Activated T-cell treated with anti-CD3 and anti-CD28 coated beads, Interleukin-2, amount 50 U/mL, for 4 hours (primary cell): ENCODE data around the gene LRRC45. TPM values are rescaled to one million over a fixed set of nuclear protein-coding genes. Genes with fewer than 3 reads are reported as not detected.

Experiments
- ATAC-seq, 2 donors: fragments of 200-7000 bp; cut with Tn5 transposase; one replicate each; pipeline ENCODE4 v1.10.0; 2021
- DNase-seq: peaks from one replicate; pipeline ENCODE4 v3.0.0-alpha.2; 2020
- H3K27me3 Mint-ChIP-seq: one replicate; pipeline ENCODE4 v1.8.0; 2021; ENCODE audit warnings: low read depth, mixed read lengths
- H3K36me3 Mint-ChIP-seq: one replicate; pipeline ENCODE4 v1.8.0; 2022; ENCODE audit warnings: mixed read lengths; ENCODE audit not compliant: insufficient read depth
- H3K4me1 Mint-ChIP-seq: one replicate; pipeline ENCODE4 v1.8.0; 2021; ENCODE audit warnings: low read depth, mixed read lengths
- H3K4me3 Mint-ChIP-seq: one replicate; pipeline ENCODE4 v1.8.0; 2021; ENCODE audit warnings: mild to moderate bottlenecking, moderate library complexity, mixed read lengths
- H3K9me3 Mint-ChIP-seq: one replicate; pipeline ENCODE4 v1.8.0; 2021; ENCODE audit warnings: mixed read lengths
- total RNA-seq, 3 donors: library from RNA; stranded (reverse); gene quantifications; one replicate each; pipeline ENCODE4 v1.2.1, GENCODE V29; 2021

Gene LRRC45
- total RNA-seq, 3 donors from 2014 or later, result 19.5 to 31.4 (median 30.8) TPM

DNA sequence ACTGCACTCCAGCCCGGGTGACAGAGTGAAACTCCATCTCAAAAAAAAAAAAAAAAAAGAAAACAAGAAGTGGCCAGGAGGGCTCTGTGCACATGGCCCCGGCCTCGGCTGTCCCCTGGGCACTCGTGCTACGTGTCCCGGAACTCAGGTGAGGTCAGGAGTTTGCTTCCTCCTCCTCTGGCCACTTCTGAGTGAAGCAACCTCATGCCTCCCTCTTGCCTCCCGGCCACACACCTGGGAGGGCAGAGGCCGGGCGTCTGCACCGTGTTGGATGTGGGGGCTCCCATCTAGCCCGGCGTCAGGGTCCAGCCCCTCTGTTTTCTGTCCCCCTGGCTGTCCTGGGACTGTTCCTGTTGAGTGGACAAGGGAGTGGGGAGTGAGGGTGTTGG lies 23.5 kb upstream of the LRRC45 start:
- ATAC-seq, result no peak
- H3K4me3 Mint-ChIP-seq, result no peak overlapping the region
- no peak for DNase-seq
- no peaks in the 10 kb centered on the region for H3K9me3 Mint-ChIP-seq
- no peaks in the 10 kb centered on the region for H3K4me1 Mint-ChIP-seq
- H3K36me3 Mint-ChIP-seq, result no peaks in the 10 kb centered on the region
- H3K27me3 Mint-ChIP-seq, result no peaks in the 10 kb centered on the region

DNA sequence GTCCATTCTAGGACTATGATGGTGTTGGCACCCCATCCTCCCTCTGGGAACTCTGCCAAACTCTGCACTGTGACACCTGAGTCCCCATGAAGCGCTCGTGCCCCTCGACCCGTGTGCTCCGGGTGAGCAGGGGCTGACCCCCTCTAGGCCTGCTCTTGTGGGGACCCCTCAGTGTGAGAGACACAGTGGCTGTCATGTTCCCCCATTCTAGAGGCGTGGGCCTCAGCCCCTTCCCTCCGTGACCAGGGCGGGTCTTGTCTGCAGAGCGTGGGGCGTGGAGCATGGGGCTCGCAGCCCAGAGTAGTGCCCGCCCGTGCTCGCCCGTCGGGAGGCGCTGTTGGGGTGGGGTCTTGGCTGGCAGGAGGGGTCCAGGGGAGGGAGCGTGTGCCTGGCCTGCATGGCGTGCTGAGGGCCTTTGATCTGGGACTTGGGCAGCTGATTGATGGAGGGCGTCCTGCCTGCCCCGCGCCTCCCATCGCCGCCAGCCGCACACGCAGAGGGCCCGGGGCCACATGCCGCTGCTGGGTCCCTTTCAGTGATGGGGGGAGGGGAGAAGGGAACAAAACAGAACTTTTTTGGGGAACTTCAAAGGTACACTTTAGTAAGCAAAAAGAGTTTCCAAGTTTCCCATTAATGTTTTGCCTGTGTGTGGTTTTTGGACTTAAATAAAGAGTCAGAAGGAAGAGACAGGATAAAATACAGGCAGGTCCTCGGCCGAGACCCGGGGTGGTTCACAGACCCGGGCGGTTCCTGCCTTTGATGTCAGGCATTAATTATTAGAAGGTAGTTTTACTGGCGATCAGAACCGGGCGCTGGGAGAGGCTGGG lies 22.9 kb upstream of the LRRC45 start:
- DNase-seq, result no peak
- H3K4me3 Mint-ChIP-seq, result no peak overlapping the region
- no peak for ATAC-seq
- H3K36me3 Mint-ChIP-seq, result no peaks in the 10 kb centered on the region
- no peaks in the 10 kb centered on the region for H3K4me1 Mint-ChIP-seq
- H3K27me3 Mint-ChIP-seq, result no peaks in the 10 kb centered on the region
- no peaks in the 10 kb centered on the region for H3K9me3 Mint-ChIP-seq

DNA sequence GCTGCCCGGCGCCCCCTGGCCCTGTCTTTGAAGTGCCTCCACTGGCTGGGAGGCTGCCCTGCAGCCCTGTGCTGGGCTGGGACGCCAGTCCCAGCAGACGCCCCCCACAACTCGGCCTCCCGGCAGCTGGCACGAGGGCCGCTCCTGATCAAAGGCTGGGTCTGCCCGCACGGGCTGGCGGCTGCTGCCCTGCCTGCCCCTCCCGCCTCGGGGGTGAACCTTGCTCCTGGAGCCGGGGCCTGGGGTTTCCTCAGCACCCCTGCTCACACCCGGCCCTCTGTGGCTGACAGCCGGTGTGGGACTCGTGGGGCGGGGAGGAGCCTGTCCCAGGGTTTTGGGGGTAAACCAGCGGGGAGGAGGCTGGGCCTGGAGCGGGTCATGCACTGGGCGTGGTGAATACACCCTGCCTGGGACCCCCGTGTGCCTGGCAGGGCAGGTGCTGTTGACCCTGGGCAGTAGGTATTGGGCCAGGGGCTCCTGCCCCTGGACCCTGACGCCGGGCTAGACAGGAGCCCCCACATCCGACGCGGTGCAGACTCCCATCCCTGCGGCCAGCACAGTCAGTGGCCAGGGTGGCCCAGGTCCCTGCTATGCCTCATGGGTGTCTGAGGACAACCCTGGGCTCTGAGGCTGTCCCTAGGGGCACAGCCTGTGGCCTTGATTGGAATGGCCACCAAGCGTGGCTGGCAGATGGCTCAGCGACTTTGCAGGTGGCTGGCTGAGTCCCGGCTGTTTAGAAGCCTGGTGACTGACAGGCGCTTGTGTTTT lies 22.1 kb upstream of the LRRC45 start:
- ATAC-seq (no peak), DNase-seq (no peak)
- Mint-ChIP-seq H3K9me3 (no peaks in the 10 kb centered on the region), H3K36me3 (no peaks in the 10 kb centered on the region), H3K4me1 (no peaks in the 10 kb centered on the region), H3K27me3 (no peaks in the 10 kb centered on the region), H3K4me3 (no peak overlapping the region)

DNA sequence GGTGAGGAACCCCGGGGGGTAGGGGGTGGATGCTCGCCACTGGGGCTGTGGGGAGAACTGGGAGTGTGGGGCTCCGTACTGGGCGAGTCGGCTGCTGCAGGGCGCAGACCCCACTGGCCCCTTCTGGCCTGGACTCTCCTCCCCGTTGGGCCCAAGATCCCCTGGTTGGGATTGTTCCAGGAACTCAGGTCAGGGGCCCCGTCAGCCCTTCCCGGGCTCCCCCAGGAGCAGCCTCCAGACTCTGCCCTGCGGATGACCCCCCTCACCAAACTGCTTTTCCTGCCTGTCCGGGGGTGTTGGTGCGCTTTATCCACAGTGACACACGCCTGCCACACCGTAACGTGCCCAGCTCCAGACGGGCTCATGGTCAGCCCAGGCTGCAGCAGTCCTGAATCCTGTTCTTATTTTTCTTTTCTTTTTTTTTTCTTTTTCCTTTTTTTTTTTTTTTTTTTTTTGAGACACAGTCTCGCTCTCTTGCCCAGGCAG lies 21.5 kb upstream of the LRRC45 start:
- ATAC-seq (no peak), DNase-seq (no peak)
- no peaks in the 10 kb centered on the region for H3K36me3 Mint-ChIP-seq
- no peaks in the 10 kb centered on the region for H3K9me3 Mint-ChIP-seq
- H3K4me3 Mint-ChIP-seq, result no peak overlapping the region
- no peaks in the 10 kb centered on the region for H3K4me1 Mint-ChIP-seq
- no peaks in the 10 kb centered on the region for H3K27me3 Mint-ChIP-seq

- Mint-ChIP-seq H3K9me3 (no peaks in the 10 kb centered on the region), H3K4me3 (no peak overlapping the region), H3K4me1 (no peaks in the 10 kb centered on the region), H3K27me3 (no peaks in the 10 kb centered on the region), H3K36me3 (no peaks in the 10 kb centered on the region)
- DNase-seq (no peak), ATAC-seq (peak; percentile 65 to 83)
Observed at GRCh38 chr17:82003411-82004381, 19.4 kb upstream of the LRRC45 start.

- ATAC-seq (no peak), DNase-seq (no peak)
- Mint-ChIP-seq H3K4me1 (no peaks in the 10 kb centered on the region), H3K27me3 (no peaks in the 10 kb centered on the region), H3K9me3 (no peaks in the 10 kb centered on the region), H3K4me3 (no peak overlapping the region), H3K36me3 (no peaks in the 10 kb centered on the region)
Observed at GRCh38 chr17:82004517-82005455, 18.3 kb upstream of the LRRC45 start.

GRCh38 chr17:82005701-82006348 lies 17.3 kb upstream of the LRRC45 start:
- H3K27me3 Mint-ChIP-seq, result no peaks in the 10 kb centered on the region
- DNase-seq (no peak), ATAC-seq (no peak)
- H3K4me1 Mint-ChIP-seq, result no peaks in the 10 kb centered on the region
- no peak overlapping the region for H3K4me3 Mint-ChIP-seq
- H3K9me3 Mint-ChIP-seq, result no peaks in the 10 kb centered on the region
- no peaks in the 10 kb centered on the region for H3K36me3 Mint-ChIP-seq

- no peak overlapping the region for H3K4me3 Mint-ChIP-seq
- H3K36me3 Mint-ChIP-seq, result no peaks in the 10 kb centered on the region
- ATAC-seq, result no peak
- H3K9me3 Mint-ChIP-seq, result no peaks in the 10 kb centered on the region
- no peak for DNase-seq
- H3K27me3 Mint-ChIP-seq, result no peaks in the 10 kb centered on the region
- H3K4me1 Mint-ChIP-seq, result no peaks in the 10 kb centered on the region
Observed at GRCh38 chr17:82006468-82007227, 16.5 kb upstream of the LRRC45 start.

DNA sequence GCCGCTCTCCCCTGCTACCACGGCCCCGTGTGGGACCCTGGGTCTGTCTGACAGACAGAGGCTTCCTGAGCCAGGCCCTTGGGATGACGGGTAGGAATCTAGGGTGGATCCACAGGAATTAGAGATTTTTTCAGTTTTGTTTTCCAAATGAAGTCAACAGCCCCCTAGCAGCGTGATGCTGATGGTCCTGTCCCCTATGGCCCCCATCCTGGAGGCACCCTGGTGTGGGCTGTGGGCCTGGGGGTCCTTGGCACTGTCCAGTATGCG lies 15.9 kb upstream of the LRRC45 start:
- no peaks in the 10 kb centered on the region for H3K27me3 Mint-ChIP-seq
- ATAC-seq (no peak), DNase-seq (no peak)
- H3K9me3 Mint-ChIP-seq, result no peaks in the 10 kb centered on the region
- H3K36me3 Mint-ChIP-seq, result no peaks in the 10 kb centered on the region
- H3K4me3 Mint-ChIP-seq, result no peak overlapping the region
- H3K4me1 Mint-ChIP-seq, result no peaks in the 10 kb centered on the region

DNA sequence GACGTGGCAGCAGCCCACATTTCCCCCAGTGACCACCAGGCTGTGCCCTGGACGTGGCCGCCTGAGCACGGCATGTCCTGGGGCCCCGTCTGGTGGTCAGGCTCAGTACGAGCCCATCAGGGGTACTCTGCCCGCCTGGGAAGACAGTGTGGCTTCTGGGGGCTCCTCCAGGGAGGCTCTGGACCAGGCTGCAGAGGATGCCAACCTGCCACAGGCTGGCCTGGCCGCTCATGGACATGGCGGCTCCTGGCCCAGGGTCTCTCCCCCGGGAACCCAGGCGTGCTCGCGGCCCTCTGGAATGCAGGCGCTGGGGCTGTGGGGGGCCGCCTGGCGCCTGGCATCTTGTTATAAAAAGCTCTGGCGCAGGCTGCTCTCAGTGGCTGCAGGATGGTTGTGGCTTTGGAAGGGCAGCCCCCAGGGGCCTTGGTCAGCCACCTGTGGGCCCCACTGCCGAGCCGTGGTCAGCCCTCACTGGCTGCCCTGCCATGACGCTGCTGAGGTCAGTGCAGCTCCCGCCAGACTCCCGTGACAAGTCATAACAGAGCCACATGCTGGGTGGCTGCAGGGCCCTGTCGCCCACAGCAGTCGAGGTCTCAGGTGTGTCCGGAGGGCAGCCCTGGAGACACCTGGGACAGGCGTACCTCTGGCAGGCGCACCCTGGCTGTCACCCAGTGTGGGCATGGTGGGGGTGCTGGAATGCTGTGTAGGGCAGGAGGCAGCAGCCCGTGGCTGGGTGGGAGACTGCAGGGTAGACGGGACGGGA lies 15.4 kb upstream of the LRRC45 start:
- Mint-ChIP-seq H3K4me3 (no peak overlapping the region), H3K9me3 (no peaks in the 10 kb centered on the region), H3K27me3 (no peaks in the 10 kb centered on the region), H3K4me1 (no peaks in the 10 kb centered on the region), H3K36me3 (no peaks in the 10 kb centered on the region)
- ATAC-seq (no peak), DNase-seq (no peak)

GRCh38 chr17:82008258-82008940 lies 14.7 kb upstream of the LRRC45 start:
- ATAC-seq (no peak), DNase-seq (no peak)
- Mint-ChIP-seq H3K36me3 (no peaks in the 10 kb centered on the region), H3K4me1 (no peaks in the 10 kb centered on the region), H3K4me3 (no peak overlapping the region), H3K9me3 (no peaks in the 10 kb centered on the region), H3K27me3 (no peaks in the 10 kb centered on the region)
